NCI-H2227 treated with DMSO at 0.1 percent for 48 hours (cell line): Measurements from ENCODE around the gene LPO.
A peak's percentile ranks its signal among the peaks of the same experiment; 100 is the strongest.

ENCODE experiments used
- DNase-seq: peaks from one replicate; lab custom pipeline; 2025; lab: John Stamatoyannopoulos, UW

LPO gene

GRCh38 chr17:58238147-58238634 lies at the start of gene LPO:
TSS of gene LPO (plus strand) at chr17:58238584. CDS start at chr17:58242980, 4,396 bp downstream.
- DNase-seq: no peak

- no peak for DNase-seq
These were observed 48.8 kb upstream of the LPO start for GRCh38 chr17:58189436-58190146.

DNA sequence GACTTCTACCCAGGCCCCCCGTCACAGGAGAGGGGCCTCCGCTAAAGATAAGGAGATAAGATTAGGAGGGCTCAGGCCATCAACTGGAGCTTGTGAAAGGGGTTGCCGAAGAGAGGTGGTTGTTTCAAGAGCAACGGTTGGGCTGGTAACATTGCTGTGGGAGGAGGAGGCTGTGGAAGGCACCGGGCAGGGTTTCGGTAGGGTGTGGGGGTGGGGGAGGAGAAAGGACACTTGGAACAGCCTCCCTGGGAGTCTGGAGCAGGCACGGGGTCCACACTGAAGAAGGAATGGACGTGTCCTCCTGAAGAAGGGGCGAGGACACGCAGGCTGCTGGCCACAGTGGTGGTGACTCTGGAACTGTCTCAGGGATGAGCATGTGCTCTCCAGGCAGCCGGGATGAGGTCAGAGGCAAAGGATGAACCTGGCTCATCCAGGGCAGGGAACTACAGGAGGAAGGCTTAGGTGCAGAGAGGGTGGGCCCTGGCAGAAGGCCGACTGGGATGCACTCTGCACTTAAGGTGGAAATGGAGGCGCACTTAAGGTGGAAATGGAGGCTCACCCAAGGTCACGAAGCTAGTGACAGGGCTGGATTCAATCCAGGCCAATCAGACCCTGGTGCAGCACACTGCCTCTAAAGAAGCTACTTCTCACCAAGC lies 47.0 kb upstream of the LPO start:
- no peak for DNase-seq

DNA sequence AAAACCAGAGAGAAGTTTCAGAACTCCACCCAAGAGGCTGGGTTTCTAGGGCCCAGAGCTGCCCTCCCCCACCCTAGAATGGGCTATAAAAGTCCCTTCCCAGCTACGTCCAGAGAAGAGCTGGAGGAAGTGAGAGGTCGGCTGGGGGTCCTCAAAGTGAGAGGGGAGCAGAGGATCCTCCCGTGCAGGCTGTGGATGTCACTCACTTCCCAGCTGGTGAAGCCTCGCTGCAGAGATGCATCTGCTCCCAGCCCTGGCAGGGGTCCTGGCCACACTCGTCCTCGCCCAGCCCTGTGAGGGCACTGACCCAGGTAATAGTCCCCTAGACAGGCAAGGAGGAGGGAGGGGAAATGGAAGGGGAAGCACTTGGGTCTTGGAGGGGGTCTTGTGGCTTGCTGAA lies 45.8 kb upstream of the LPO start, which contains the start of gene EPX:
EPX (plus strand) TSS at position 115 of the 400 bp plus-strand sequence; CDS start at position 236, 121 bp downstream.
- no peak for DNase-seq

DNA sequence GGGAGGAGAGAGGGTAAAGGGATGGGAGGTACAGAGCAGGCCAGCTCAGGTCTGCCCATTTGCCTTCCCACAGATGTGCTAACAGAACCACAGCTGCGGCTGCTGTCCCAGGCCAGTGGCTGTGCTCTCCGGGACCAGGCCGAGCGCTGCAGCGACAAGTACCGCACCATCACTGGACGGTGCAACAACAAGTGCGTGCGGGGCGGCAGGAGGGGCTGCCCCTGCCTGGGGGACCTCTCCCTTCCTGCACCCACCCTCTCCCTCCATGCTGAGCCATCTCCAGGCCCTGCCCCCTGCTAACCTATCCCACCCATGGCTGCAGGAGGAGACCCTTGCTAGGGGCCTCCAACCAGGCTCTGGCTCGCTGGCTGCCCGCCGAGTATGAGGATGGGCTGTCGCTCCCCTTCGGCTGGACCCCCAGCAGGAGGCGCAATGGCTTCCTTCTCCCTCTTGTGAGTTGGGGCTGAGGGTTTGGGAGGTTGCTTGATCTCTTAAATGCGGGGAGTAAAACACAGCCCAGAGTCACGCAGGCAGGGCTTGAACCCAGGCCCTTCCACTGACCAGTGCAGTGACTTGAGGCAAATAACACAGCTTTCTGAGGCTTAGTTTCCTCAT lies 44.6 kb upstream of the LPO start:
- no peak for DNase-seq

GRCh38 chr17:58195518-58196123 lies 42.8 kb upstream of the LPO start:
- DNase-seq: no peak

- no peak for DNase-seq
These were observed 41.8 kb upstream of the LPO start for GRCh38 chr17:58196610-58197009.

DNA sequence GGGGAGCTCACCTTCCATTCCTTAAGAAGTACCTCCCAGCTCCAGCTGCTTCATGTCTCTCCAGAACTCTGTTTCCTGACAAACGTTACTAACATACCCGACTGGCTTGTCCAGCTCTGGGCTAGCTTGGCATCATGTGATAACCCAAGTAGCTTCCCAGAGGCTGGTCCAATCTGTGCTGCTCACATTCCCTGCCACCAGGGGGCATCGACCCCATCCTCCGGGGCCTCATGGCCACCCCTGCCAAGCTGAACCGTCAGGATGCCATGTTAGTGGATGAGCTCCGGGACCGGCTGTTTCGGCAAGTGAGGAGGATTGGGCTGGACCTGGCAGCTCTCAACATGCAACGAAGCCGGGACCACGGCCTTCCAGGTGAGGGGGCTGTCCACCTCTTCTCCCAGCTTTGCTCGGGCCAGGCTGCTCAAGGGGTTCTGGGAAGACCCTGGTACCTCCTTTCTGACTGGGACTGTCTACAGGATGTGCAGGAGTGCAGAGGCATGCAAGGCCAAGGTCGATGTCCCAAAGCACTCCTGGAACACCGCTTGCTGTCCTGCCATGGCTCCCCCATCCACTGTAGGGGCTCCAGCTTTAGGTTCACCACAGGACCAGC lies 38.3 kb upstream of the LPO start:
- DNase-seq: peak; percentile 65

GRCh38 chr17:58202859-58203258 lies 35.5 kb upstream of the LPO start:
- DNase-seq: no peak

DNA sequence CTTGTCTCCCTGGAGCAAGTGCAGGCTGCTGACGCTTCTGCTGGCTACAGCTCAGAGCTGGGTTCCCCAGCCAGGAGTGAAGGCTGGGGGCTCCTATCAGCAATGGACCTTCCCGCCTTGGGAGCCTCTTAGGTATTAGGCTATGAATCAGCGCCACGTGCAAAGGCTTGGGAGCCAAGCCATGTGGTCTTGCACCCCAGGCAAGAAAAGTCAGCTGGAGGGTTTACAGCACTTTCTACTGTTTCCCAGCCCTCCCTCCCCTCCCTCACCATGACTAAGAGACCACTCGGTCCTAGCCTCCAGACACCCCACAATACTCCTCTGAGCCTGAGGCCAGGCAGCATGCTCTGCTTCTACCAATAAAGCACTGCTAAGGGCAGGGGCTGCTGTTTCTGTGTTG lies 33.6 kb upstream of the LPO start:
- no peak for DNase-seq

- no peak for DNase-seq
These were observed 32.4 kb upstream of the LPO start for GRCh38 chr17:58205936-58206335.

DNA sequence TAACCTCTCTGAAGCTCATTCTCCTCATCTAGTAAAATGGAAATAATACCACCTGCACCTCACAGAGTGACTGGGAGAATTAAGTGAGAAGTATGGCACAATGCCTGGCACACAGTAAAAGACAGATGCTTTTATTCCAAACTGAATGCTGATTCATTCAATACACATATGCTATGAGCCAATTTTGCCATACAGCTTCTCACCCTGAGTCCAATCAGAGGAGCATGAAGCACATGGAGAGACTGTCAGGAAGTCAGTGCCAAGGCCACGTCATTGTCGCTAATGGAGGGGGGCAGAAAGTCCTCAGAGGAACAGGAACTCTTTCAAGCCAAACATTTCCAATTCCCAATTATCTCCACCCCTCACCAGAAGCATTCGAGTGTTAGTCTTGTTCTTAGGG lies 30.9 kb upstream of the LPO start:
- DNase-seq: no peak

GRCh38 chr17:58208344-58208743 lies 30.0 kb upstream of the LPO start:
- no peak for DNase-seq

DNA sequence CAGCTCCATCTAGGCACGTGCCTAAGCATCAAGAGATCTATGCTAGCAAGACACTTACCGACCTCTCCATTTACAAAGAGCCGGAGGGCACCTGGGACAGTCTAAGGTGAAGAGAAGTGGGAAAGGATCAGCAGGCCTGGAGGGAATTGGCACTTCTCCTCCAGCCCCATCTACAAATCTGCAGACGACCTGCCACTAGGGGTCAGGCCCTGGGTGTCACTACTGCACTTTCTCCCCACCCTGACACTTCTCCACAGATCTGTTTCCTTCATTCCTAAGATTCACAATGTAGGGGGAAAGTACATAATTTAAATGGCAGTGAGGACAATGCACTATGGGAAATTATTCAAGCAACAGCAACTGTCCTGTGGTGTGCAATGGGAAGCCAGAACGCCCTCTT lies 27.5 kb upstream of the LPO start:
- no peak for DNase-seq

DNA sequence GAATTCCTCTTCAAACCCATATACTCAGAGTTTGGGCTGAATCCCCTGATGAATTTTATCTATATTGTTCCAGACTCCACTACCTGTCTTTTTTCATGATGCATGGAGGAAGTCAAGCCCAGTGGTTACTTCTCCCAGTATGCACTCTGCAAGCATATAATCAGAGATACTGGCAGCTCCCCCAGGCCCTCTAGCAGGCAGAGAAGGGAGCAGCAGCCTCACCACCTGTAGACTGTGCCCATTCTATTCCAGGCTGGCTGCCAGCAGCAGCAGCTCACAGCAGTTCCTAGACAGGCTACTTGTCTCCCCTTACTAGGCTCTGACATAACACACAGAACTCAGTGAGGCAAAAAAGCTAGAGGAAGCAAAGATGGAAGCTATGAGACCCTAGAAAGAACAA lies 22.7 kb upstream of the LPO start:
- DNase-seq: no peak

- no peak for DNase-seq
These were observed 20.6 kb upstream of the LPO start for GRCh38 chr17:58217766-58218165.

GRCh38 chr17:58219007-58219788 lies 19.2 kb upstream of the LPO start, which contains the start of gene MKS1:
TSS of gene MKS1 (minus strand) at chr17:58219255. CDS start at chr17:58219230, 25 bp downstream.
- peak; percentile 85 for DNase-seq

GRCh38 chr17:58219789-58220183 lies 18.6 kb upstream of the LPO start:
- DNase-seq: no peak

- DNase-seq: no peak
These were observed 14.1 kb upstream of the LPO start for GRCh38 chr17:58224315-58224714.

DNA sequence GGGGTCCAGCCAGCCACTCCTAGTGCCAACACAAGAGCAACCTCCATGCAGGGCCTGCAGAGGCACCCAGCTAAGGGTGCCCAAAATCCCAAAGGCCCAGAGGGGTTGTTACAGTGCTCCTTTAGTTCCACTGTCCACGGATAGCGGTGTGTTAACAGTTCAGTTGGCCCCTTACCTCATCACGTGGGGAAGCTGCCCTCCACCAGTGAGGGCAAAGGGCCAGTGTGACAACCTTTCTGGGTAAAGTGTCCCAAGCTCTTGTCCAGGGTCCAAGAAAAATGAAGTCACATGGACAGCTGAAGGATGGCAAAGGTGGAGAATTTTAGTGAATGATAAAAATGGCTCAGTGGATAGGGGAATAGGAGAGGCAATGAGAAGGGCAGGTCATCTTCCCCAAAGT lies 10.7 kb upstream of the LPO start:
- no peak for DNase-seq

DNA sequence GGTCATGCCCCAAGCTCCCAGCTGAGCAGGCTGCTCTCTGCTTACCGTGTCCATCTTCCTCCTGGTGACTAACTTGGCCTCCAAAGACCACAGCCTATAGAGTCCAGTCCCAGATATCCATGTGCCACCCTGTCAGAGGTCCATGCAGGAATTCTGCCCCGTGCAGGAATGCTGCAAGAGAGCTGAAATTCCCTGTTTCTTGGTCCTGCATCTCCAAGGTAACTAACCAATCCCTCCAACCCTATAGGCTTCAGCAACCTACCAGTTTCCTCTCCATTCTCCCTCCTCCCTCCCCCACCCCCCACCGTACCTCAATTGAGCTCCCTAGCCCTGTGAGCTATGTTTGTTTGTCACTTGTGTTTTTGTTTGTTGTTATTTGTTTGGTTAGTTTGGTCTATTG lies 9.7 kb upstream of the LPO start:
- DNase-seq: no peak
